Measurements from ENCODE around the gene IRF2BP1.

DNA sequence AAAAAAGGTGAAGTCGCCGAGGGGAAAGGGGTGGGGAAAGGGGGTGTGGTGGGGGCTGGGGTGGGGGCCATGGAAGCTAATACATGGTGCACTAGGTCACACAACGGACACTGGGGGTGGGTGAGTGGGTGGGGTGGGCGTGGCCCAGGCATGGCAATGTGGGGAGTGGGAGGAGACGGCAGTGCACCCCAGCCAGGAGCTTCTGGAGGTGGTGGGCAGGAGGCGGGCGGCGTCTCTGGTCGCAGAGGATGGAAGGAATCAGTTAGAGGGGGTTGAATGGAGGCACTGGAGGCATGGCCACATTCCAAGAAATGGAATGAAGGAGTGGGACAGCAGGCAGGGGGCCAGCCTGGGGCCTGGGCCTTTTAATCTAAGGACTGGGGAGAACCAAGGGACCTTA, 47.8 kb upstream of the IRF2BP1 start:
- TF ChIP-seq, protein P1, sequence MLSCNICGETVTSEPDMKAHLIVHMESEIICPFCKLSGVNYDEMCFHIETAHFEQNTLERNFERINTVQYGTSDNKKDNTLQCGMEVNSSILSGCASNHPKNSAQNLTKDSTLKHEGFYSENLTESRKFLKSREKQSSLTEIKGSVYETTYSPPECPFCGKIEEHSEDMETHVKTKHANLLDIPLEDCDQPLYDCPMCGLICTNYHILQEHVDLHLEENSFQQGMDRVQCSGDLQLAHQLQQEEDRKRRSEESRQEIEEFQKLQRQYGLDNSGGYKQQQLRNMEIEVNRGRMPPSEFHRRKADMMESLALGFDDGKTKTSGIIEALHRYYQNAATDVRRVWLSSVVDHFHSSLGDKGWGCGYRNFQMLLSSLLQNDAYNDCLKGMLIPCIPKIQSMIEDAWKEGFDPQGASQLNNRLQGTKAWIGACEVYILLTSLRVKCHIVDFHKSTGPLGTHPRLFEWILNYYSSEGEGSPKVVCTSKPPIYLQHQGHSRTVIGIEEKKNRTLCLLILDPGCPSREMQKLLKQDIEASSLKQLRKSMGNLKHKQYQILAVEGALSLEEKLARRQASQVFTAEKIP (CRISPR knock-in tag; IDR thresholded peaks at IDR 0.05; ENCODE audit: borderline replicate concordance): no peak
- TF ChIP-seq SNRNP70 (IDR thresholded peaks at IDR 0.05; ENCODE audit: low read depth, low read length): no peak

Measured in HepG2 (cell line).